ENCODE measurements around the gene CATSPERD. TPM values are rescaled to one million over a fixed set of nuclear protein-coding genes. Genes with fewer than 3 reads are reported as not detected.
A peak's percentile ranks its signal among the peaks of the same experiment; 100 is the strongest.

Gene CATSPERD
- total RNA-seq, 6 experiments from 2014 or later = not detected

- H3K36me3 Mint-ChIP-seq (ENCODE audit: low read depth) = no peaks in the 10 kb centered on the region
- H3K4me1 Mint-ChIP-seq (ENCODE audit: low read depth) = peaks cover 12% of the 10 kb centered on the region; the same call in 1 of the 2 replicates
- no peak for DNase-seq
- peaks cover 20% of the 10 kb centered on the region for H3K27me3 Mint-ChIP-seq (ENCODE audit: insufficient read depth)
- TF ChIP-seq, protein P1, sequence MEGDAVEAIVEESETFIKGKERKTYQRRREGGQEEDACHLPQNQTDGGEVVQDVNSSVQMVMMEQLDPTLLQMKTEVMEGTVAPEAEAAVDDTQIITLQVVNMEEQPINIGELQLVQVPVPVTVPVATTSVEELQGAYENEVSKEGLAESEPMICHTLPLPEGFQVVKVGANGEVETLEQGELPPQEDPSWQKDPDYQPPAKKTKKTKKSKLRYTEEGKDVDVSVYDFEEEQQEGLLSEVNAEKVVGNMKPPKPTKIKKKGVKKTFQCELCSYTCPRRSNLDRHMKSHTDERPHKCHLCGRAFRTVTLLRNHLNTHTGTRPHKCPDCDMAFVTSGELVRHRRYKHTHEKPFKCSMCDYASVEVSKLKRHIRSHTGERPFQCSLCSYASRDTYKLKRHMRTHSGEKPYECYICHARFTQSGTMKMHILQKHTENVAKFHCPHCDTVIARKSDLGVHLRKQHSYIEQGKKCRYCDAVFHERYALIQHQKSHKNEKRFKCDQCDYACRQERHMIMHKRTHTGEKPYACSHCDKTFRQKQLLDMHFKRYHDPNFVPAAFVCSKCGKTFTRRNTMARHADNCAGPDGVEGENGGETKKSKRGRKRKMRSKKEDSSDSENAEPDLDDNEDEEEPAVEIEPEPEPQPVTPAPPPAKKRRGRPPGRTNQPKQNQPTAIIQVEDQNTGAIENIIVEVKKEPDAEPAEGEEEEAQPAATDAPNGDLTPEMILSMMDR (IDR thresholded peaks at IDR 0.05) = no peak
- no peak overlapping the region for H3K4me3 Mint-ChIP-seq
- no peaks in the 10 kb centered on the region for H3K9me3 Mint-ChIP-seq
- no peak overlapping the region for H3K27ac Mint-ChIP-seq
These were observed 80.2 kb downstream of the CATSPERD start for GRCh38 chr19:5800361-5801270.

GRCh38 chr19:5801796-5802619 is 81.6 kb downstream of the CATSPERD start:
- peaks cover 12% of the 10 kb centered on the region; the same call in 1 of the 2 replicates for H3K4me1 Mint-ChIP-seq (ENCODE audit: low read depth)
- no peak overlapping the region for H3K27ac Mint-ChIP-seq
- peak; percentile 13 for DNase-seq
- TF ChIP-seq, protein P1 (IDR thresholded peaks at IDR 0.05) = no peak
- H3K9me3 Mint-ChIP-seq = no peaks in the 10 kb centered on the region
- H3K4me3 Mint-ChIP-seq = peak overlapping the region; percentile 41; the same call in 1 of the 2 replicates
- peaks cover 27% of the 10 kb centered on the region for H3K27me3 Mint-ChIP-seq (ENCODE audit: insufficient read depth)
- H3K36me3 Mint-ChIP-seq (ENCODE audit: low read depth) = no peaks in the 10 kb centered on the region

DNA sequence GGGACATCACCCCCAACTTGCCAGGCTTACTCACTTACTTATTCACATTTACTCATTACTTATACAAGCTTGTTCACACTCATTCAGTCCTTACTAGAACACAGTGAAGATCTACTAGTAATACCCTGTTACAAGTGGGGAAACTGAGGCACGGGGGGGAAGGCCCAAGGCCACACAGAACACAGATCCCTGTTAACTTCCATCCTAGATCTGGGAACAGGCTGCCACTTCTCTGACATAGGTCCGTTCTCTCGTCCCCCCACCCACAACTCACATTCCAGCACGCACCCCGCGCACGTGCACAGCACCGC is 83.0 kb downstream of the CATSPERD start:
- DNase-seq = no peak
- Mint-ChIP-seq H3K9me3 (no peaks in the 10 kb centered on the region), H3K4me1 (ENCODE audit: low read depth) (peaks cover 12% of the 10 kb centered on the region; the same call in 1 of the 2 replicates), H3K36me3 (ENCODE audit: low read depth) (no peaks in the 10 kb centered on the region), H3K4me3 (peak overlapping the region; percentile 69), H3K27ac (no peak overlapping the region), H3K27me3 (ENCODE audit: insufficient read depth) (peaks cover 29% of the 10 kb centered on the region)
- TF ChIP-seq, protein P1 (IDR thresholded peaks at IDR 0.05) = no peak

- TF ChIP-seq, protein P1 (IDR thresholded peaks at IDR 0.05) = peak; percentile 93
- no peaks in the 10 kb centered on the region for H3K36me3 Mint-ChIP-seq (ENCODE audit: low read depth)
- DNase-seq = peak; percentile 73
- peak overlapping the region; percentile 69 for H3K4me3 Mint-ChIP-seq
- H3K27ac Mint-ChIP-seq = no peak overlapping the region
- peaks cover 12% of the 10 kb centered on the region; the same call in 1 of the 2 replicates for H3K4me1 Mint-ChIP-seq (ENCODE audit: low read depth)
- H3K27me3 Mint-ChIP-seq (ENCODE audit: insufficient read depth) = peaks cover 28% of the 10 kb centered on the region
- no peaks in the 10 kb centered on the region for H3K9me3 Mint-ChIP-seq
These were observed 83.5 kb downstream of the CATSPERD start for GRCh38 chr19:5803752-5804515.
